ENCODE measurements around the gene TNFRSF21.

GRCh38 chr6:47240277-47240890 is 69.3 kb downstream of the TNFRSF21 start:
- TF ChIP-seq, protein P1, sequence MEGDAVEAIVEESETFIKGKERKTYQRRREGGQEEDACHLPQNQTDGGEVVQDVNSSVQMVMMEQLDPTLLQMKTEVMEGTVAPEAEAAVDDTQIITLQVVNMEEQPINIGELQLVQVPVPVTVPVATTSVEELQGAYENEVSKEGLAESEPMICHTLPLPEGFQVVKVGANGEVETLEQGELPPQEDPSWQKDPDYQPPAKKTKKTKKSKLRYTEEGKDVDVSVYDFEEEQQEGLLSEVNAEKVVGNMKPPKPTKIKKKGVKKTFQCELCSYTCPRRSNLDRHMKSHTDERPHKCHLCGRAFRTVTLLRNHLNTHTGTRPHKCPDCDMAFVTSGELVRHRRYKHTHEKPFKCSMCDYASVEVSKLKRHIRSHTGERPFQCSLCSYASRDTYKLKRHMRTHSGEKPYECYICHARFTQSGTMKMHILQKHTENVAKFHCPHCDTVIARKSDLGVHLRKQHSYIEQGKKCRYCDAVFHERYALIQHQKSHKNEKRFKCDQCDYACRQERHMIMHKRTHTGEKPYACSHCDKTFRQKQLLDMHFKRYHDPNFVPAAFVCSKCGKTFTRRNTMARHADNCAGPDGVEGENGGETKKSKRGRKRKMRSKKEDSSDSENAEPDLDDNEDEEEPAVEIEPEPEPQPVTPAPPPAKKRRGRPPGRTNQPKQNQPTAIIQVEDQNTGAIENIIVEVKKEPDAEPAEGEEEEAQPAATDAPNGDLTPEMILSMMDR (IDR thresholded peaks at IDR 0.05) = no peak
- TF ChIP-seq POLR2A (IDR thresholded peaks at IDR 0.05) = no peak
